ENCODE measurements around the gene BCO1. TPM values are rescaled to one million over a fixed set of nuclear protein-coding genes. Genes with fewer than 3 reads are reported as not detected.

Gene BCO1
- total RNA-seq, 1 donor from 2014 or later, result under 0.01 TPM

DNA sequence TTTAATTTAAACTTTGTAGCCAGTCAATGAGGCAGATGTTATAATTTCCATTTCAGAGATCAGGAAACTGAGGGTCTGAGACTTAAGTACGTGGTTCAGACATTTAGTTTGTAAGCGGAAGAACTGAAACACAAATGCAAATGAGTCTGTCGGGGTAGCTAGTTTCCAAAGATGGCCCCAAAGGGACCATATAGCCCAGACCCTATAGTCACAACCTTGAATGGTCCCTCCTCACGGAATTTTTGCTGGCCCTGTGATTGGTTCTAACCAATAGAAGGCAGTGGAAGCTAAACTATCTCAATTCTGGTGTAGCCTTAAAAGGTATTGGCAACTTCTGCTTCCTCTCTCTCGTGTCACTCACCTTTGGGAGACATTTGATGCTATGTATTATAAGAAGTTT lies 7.5 kb upstream of the BCO1 start:
- no peak for FAIRE-seq
- no peak for DNase-seq (ENCODE audit: low spot score in 2 of 2)

DNA sequence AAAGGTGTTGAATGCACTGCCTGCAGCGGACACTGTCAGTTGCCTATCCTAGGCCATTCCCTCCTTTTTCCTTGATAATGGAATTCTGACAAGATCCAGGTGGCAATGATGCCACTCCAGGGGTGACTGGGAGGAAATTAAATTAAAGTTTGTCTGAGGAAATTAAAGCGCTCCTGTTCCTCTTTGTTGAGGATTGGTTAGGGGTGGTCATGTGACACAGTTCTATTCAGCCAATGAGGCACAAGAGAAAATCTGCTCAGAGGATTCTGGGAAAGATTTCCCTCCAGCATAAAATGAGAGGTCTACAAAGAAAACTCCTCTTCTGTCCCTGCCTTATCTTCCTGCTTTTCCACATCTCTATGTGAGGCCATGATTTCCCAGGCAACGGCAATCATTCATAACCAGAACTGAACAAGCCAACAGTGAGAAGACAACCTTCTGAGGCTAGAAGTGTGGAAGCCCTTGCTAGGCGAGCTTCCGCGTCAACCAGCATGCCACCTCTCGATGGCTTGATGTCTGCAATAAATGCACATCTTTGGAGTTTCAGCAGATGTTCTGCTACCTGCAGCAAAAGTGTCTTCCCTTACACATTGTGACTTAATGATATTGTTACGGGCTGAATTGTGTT lies 5.6 kb upstream of the BCO1 start:
- FAIRE-seq (no peak), DNase-seq (ENCODE audit: low spot score in 2 of 2) (no peak)

DNA sequence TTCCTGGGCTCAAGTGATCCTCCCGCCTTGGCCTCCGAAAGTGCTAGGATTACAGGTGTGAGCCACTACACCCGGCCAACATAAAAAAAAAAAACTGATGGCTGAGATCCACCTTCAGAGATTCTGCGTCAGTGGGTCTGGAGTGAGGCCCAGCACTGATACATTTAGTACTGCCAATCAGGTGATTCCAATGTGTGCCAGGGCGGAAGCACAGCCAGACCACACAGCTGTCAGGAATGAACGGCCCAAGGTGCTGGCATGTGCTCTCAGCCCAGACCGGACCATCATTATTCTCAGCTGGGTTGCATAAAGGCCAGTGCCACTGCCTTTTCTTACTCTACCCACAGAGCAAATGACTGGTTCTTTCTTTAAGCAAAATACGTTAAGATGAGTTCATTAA lies 1.2 kb upstream of the BCO1 start:
- FAIRE-seq, result no peak
- no peak for DNase-seq (ENCODE audit: low spot score in 2 of 2)

DNA sequence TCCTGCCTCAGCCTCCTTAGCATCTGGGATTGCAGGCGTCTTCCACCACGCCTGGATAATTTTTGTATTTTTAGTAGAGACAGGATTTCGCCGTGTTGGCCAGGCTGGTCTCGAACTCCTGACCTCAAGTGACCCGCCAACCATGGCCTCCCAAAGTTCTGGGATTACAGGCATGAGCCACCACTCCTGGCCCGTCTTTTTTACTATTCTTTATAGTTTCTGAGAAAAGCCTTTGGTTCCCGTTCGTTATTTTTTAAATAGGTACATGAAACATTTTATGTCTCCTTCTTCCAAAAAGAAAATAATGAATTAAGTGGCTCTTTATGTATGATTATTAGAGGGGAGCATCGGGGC lies 570 bp upstream of the BCO1 start:
- FAIRE-seq (no peak), DNase-seq (ENCODE audit: low spot score in 2 of 2) (no peak)

DNA sequence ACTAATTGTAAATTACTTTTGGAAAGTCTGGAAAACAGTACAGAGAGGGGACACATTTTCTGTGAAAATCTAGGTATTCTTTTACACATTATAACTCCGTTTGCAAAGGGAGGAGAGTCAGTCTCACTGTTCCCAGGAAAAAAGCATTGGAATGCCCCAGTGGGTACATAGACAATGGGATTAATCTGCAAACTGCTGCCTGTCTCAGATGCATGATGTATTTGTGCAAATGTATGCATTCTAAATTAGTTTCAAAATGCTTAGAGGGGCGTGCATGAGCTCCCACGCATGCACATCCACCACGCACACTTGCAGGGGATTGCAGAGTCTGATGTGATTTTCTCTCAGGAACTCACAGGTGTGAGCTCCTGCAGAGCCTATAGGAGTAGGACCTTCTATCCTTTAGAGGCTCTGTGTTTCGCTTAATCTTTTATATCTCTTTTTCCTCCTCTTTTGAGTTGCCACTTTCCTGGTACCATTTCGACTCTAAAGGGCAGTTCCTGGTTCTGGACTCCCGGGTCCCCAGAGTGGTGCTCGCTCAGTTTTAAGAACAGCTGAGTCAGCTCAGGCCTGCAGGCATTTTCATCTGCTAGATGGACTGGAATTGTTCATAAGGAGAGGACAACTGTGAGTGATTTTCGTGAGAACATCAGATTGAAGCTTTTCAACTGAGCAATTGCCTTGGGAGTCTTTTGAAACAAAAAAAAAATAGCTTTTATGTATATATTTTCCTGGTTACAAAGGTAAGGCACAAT lies 1.1 kb downstream of the BCO1 start:
- no peak for FAIRE-seq
- no peak for DNase-seq (ENCODE audit: low spot score in 2 of 2)

DNA sequence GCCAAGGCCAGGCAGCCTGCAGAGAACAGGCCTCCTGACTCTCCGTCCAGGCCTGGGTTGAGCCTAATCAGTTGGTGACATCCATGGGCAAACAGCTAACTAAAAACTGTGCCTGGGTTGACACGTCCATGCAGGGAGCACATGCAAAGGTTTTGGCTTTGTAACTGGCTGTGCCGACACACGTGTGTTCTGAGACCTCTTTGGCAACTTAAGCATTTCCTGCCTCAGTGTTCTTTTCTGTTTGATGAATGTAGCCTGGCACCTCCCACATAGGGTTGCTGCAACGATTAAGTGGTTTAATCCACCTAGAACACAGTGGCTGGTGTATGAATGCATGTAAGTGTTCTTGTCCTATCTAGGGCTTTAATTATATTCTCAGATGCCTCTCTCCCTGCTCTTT lies 3.2 kb downstream of the BCO1 start:
- FAIRE-seq, result no peak
- DNase-seq (ENCODE audit: low spot score in 2 of 2), result no peak

DNA sequence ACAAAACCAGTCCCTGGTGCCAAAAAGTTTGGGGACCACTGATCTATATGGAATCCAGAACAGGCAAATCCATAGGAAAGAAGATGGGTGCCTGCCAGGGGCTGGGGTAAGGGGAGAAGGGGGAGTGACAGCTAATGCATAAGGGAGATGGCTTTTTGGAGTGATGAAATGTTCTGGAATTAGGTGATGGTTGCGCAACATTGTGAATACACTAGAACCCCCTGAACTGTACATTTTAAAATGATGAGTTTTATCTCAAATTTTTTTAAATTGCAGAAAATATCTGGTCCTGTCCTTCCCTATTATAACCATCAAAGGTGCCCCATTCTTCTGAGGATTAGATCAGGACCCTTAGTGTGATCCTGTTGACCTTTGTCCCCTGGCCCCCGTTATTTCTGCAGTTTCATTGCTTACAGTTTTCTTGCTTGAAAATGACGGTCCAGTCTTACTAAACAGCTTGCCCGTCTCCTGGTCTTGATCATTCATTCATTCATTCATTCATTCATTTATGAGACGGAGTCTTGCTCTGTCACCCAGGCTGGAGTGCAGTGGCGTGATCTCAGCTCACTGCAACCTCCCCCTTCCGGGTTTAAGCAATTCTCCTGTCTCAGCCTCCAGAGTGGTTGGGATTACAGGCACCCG lies 4.6 kb downstream of the BCO1 start:
- no peak for DNase-seq (ENCODE audit: low spot score in 2 of 2)
- no peak for FAIRE-seq

DNA sequence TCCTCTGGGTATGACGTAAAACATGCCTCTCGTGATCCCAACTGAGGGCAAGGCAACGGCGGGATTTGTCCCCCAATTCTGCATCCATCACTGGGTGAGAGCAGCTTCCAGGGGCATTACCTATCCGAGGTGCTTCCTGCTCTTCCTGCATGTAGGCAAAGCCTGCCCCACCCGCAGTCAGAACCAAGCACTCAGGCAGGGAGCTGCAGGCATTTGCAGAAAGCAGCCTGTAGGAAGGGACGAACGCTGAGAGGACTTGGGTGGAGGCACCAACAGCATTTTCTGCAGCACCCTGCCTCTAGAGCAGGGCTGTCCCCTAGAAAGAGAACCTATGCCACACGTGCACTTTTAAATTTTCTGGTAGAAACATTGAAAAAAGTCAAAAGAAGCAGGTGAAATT lies 5.5 kb downstream of the BCO1 start:
- DNase-seq (ENCODE audit: low spot score in 2 of 2), result no peak
- no peak for FAIRE-seq

DNA sequence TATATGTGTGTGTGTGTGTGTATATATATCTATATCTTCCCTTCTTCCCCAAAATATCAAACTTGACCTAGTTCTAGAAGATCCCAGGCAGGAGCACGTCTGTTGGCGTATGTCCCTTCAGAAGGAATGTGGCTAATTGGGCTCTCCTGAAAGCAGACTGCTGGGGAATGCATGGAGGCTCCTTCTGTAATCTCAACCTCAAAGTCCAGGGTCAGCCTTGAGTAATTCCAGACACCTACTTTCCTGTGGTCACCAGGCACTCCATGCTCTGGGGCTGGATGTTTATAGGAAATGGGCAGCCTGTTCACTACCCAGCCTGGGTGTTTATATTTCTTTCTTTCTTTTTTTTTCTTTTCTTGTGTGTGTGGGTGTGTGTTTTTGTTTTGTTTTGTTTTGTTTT lies 13.4 kb downstream of the BCO1 start:
- FAIRE-seq (no peak), DNase-seq (ENCODE audit: low spot score in 2 of 2) (no peak)

DNA sequence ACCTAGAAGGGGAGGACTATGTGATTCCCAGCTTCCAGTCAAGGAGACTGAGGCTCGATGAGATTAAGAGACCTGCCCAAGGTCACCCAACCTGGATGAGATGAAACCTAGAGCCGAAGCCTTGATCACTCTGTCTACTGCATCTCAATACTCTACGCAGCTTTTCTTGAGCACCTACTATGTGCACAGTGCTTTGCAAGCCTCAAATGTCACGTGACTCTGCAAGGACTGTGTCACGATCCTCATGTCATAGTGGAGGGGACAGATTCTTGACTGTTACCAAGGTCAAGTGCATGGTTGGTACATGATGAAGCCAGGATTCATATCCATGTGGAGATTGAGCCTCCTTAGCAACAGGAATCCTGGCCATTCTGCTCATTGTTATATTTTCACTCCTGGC lies 14.7 kb downstream of the BCO1 start:
- no peak for DNase-seq (ENCODE audit: low spot score in 2 of 2)
- FAIRE-seq, result no peak

DNA sequence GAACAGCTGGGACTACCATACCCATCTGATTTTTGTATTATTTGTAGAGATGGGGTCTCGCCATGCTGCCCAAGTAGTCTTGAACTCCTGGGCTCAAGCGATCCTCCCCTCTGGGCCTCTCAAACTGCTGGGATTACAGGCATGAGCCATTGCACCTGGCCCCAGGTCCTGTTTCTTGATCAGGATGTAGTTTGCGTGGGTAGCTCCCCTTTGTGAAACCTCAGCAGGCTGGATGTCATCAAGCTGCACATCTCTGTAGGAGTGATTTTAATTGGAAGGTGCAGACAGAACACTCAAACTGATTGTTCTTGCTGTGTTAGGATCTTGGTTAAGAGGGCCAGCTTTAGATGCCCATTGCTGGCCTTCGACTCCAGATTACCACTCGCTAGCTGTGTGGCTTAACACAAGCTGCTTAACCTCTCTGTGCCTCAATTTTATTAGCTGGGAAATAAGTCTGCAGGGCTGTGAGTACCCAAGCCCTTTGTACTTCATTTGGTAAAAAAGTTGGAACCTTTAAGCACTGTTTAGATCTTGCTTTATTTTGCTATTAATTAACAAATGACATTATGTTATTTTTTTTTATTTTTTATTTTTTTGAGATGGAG lies 16.5 kb downstream of the BCO1 start:
- DNase-seq (ENCODE audit: low spot score in 2 of 2) (no peak), FAIRE-seq (no peak)

DNA sequence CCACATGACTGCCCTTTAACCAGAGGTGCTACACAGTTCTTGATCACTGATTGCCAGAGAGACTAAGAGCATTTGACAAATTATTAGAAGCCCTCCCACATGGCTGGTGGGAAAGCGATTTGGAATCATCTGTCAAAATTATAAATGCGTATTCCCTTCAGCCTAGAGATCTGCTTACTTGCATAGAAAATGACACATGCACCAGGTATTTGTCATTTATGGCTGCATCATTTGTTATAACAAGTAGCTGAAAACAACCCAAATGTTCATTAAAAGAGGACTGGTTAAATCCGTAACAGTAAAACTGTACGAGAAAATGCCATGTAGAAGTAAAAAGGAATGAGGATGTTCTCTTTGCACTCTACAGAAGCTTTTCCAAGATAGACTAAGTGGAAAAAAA lies 21.4 kb downstream of the BCO1 start:
- FAIRE-seq (no peak), DNase-seq (ENCODE audit: low spot score in 2 of 2) (no peak)

DNA sequence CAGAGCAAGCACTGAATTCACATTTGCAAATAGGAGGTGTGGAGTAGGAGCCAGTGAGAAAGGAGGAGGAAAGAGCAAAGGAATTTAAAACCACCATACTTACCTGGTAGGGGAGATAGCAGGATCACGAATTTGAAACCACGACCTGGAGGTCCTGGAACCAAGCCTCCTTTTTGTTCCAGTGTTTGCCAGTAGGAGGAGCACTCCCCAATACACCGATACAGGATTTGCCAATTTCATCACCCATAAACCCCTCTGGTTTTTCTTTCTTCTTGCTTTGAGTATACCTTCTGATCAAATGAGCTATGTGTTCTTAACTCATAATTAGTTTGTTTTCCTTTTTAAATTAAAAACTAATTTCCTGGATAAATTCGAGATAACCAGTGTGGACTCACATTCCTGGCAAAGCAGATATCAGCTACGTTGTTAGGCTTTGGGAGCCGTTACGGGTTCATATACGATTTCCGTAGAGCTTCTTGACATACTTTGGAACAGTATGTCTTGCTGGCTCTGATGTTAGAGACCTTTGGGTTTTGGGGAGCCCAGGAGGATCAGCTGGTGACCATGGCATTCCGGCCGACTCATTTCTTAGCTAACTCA lies 22.7 kb downstream of the BCO1 start:
- FAIRE-seq, result no peak
- no peak for DNase-seq (ENCODE audit: low spot score in 2 of 2)

DNA sequence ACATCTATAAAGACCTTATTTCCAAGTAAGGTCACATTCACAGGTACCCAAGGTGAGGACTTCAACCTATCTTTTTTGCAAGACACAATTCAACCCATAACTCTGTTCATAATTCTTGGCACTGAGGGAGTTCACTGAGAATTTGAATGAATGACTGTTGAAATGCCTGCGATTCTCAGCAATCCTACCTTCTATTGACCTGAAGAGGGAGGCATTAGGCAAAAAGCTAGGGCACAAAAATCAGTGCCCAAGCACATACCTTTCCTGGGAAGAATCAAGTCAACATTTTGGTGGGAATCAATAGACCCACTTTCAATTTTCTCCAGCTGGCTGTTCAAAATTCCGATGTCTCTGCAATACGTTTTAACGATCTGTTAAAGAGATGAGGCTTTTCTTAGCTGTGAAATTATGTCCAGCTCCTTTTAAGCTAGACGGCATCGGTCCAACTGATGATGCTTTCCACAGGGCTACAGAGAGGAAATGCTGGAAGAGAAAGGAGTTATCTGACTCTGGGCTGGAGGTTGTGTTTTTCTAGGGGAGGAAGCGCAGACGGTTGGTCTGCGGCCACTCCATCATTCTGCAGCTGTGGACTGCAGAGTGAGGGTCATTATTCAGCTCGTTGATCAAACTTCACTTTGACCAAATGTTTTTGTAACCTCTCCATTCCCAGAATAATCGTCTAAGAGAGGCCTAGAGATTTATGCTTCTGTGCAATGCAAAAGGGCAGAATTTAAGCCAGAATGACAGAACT lies 25.2 kb downstream of the BCO1 start:
- no peak for FAIRE-seq

DNA sequence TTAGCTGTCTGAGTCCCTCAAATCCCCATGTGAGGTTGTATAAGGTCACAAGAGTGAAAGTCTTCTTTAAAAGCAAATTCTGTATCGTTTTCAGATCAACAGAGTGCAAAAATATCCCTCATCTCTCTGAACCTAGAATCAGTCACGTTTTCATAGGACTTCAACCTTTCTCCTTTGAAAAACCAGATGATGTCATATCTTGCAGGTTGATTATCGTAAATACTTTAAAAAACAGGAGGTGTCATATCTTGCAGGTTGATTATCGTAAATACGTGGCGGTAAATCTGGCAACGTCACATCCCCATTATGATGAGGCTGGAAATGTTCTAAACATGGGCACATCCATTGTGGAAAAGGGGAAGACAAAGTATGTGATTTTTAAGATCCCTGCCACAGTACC lies 25.9 kb downstream of the BCO1 start:
- FAIRE-seq, result no peak
- DNase-seq (ENCODE audit: low spot score in 2 of 2), result no peak

More for the DNA sequence above, 25.2 kb downstream of the BCO1 start:
- no peak for DNase-seq (ENCODE audit: low spot score in 2 of 2)

DNA sequence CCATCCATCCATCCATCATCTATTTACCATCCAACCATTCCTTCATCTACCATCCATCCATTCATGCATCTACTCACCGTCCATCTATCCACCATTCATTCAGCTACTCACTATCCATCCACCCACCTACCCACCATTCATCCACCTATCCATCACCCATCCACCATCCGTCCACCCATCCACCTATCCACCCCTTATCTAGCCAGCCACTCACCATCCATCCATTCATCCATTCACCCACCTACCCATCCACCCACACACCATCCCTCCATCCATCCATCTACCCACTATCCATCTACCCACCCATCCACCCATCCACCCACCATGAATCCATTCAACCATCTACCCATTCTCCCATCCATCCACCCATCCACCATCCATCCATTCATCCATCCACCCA lies 26.6 kb downstream of the BCO1 start:
- FAIRE-seq, result no peak

DNA sequence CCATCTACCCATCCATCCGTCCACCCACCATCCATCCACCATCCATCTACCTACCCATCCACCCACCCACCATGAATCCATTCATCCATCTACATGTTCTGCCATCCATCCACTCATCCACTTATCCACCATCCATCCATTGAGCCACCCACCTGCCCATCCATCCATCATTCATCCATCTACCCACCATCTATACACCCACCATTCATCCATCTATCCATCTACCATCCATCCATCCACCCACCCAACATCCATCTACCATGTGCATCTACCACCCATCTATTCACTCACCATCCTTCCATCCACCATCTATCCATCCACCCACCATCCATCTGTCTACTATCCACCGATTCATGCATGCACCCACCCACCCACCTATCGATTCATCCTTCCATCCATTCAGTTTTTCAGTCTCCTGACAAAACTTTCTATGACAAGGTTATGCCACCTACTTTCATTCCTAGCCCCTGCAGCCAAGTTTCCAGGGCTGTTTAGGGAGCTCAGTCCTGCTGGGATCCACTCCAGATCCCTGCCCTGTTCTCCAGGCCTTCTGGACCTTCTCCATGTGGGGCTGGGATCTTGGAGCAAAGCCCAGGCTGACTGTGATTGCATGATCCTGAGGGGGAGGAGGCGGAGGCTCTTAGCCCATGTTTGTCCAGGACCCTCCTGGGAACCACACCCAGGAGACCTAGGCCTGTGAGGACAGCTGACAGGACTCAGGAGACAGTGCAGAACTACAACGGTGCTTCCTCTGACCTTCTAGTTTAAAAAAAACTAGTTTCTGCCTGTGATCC lies 27.4 kb downstream of the BCO1 start:
- DNase-seq (ENCODE audit: low spot score in 2 of 2), result no peak

More for the DNA sequence above, 26.6 kb downstream of the BCO1 start:
- DNase-seq (ENCODE audit: low spot score in 2 of 2), result no peak

DNA sequence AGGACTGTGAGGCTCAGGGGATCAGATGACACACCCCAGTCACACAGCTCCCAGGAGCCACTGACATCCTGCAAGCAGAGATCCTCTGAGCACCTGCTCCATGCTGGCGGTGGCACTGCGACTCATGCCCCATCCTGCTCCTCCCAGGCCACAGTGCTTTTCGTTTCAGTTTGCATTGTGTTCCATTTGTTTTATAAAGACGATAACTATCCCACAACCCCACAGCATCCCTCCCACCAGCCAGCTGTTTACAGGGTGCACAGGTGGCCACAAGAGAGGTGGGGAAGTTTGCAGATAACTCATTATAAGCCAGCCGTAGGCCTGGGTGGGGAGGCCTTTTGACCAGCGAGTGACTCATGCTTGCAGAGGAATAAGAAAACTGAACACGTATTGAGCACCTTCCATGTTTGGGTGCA lies 28.2 kb downstream of the BCO1 start:
- DNase-seq (ENCODE audit: low spot score in 2 of 2), result no peak
- no peak for FAIRE-seq

More for the DNA sequence above, 27.4 kb downstream of the BCO1 start:
- no peak for FAIRE-seq

DNA sequence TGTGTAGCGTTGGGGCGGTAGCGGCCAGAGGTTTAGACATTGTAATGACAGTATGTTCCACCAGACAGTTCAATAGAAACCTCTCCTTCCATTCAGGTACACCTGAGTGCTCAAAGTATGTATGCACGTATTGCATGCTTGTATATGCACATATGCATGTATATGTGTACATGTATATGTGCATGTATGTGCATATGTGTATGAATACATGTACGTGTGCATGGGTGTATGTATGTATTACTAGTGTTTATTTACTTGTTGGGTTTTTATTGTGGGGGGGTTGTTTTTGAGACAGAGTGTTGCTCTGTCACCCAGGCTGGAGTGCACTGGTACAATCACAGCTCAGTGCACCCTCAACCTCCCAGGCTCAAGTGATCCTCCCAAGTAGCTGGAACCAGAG lies 30.0 kb downstream of the BCO1 start:
- DNase-seq (ENCODE audit: low spot score in 2 of 2) (no peak), FAIRE-seq (no peak)

Data from frontal cortex (tissue), 4 donors.